Effector memory CD4-positive, alpha-beta T cell (primary cell): ENCODE results near the gene CCDC152.

Experiments used
- DNase-seq, 3 donors: peaks; one replicate each; pipeline ENCODE4 v3.0.0-alpha.2; 2020
- H3K27ac ChIP-seq: 2 replicates; pipeline ENCODE4 v1.7.0; 2013; ENCODE audit warnings: mild to moderate bottlenecking, low read length, moderate library complexity; ENCODE audit not compliant: insufficient read depth, poor library complexity, severe bottlenecking
- H3K27me3 ChIP-seq: replicated peaks from 2 replicates; pipeline ENCODE4 v1.7.0; 2013; ENCODE audit warnings: mild to moderate bottlenecking, low read length; ENCODE audit not compliant: insufficient read depth, control insufficient read depth, poor library complexity, severe bottlenecking
- H3K36me3 ChIP-seq: 2 replicates; pipeline ENCODE4 v1.7.0; 2013; ENCODE audit warnings: mild to moderate bottlenecking, low read length, moderate library complexity; ENCODE audit not compliant: control insufficient read depth, insufficient read depth
- H3K4me1 ChIP-seq: 2 replicates; pipeline ENCODE4 v1.7.0; 2013; ENCODE audit warnings: low read length, mild to moderate bottlenecking; ENCODE audit not compliant: control insufficient read depth, insufficient read depth, poor library complexity, severe bottlenecking
- H3K4me3 ChIP-seq: 2 replicates; pipeline ENCODE4 v1.7.0; 2013; ENCODE audit warnings: low read length, low read depth, mild to moderate bottlenecking; ENCODE audit not compliant: insufficient read depth, poor library complexity, severe bottlenecking
- H3K9me3 ChIP-seq: 2 replicates; pipeline ENCODE4 v1.7.0; 2013; ENCODE audit warnings: mild to moderate bottlenecking, low read length, moderate library complexity; ENCODE audit not compliant: control insufficient read depth

The CCDC152 gene

DNA sequence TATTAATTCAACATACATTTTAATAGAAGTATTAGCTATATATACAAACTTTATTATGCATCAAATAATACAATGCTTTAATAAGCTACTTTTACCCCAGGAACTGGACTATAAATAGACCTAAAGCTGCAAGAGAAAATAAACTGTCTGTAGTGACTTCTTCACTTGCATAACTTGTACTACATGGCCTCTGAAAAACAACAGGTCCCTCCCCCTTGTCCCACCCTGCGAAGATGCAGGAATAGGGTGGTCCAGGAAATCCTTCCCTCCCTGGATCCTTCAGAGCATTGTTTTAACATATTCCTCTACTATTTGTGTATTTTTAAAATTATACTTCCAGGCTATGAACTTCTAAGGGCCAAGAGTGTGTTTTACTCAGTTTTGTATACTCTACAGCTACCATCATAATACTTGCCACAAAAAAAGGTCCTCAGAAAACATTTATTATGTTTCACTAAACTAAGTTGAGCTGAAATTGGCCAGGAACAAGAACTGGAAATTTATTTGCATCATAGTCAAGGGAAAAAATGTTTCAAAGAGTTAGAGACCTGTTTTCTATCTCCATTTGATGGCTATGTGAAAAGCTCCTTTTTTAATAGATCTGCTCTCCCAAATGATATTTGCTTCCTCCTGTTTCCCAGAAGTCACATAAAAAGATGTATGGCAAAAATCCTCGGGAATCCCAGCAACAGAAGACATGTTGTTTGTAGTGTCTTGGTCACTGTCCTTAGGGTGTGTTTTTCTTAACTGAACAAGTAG is 70.3 kb downstream of the CCDC152 start:
- no peak for DNase-seq
- Histone ChIP-seq H3K9me3 (no peaks in the 10 kb centered on the region), H3K36me3 (no peaks in the 10 kb centered on the region), H3K4me3 (no peak overlapping the region), H3K27ac (no peak overlapping the region), H3K4me1 (no peaks in the 10 kb centered on the region), H3K27me3 (no peaks in the 10 kb centered on the region)

GRCh38 chr5:42828671-42829070 is 72.1 kb downstream of the CCDC152 start:
- no peak for DNase-seq
- no peaks in the 10 kb centered on the region for H3K4me1 ChIP-seq
- H3K36me3 ChIP-seq = no peaks in the 10 kb centered on the region
- H3K27ac ChIP-seq = no peak overlapping the region
- no peaks in the 10 kb centered on the region for H3K9me3 ChIP-seq
- H3K27me3 ChIP-seq = no peaks in the 10 kb centered on the region
- no peak overlapping the region for H3K4me3 ChIP-seq

- Histone ChIP-seq H3K27me3 (no peaks in the 10 kb centered on the region), H3K4me1 (no peaks in the 10 kb centered on the region), H3K36me3 (no peaks in the 10 kb centered on the region), H3K9me3 (no peaks in the 10 kb centered on the region), H3K27ac (no peak overlapping the region), H3K4me3 (no peak overlapping the region)
- DNase-seq = no peak
Measured at GRCh38 chr5:42830924-42831323, 74.3 kb downstream of the CCDC152 start.

DNA sequence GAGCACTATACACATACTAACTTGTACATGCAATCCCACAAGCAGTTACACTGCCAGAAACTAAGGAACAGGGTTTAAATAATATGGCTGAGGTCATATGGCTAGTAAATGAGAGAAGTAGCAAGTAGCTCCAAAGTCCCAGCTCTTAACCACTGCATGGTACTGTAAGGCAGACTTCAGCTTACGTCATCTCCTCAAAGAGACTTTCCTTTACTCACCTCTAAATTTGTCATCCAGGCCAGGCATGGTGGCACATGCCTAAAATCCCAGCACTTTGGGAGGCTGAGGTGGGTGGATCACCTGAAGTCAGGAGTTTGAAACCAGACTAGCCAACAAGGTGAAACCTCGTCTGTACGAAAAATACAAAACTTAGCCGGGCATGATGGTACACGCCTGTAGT is 75.4 kb downstream of the CCDC152 start:
- no peak for DNase-seq
- H3K4me3 ChIP-seq = no peak overlapping the region
- H3K27ac ChIP-seq = no peak overlapping the region
- no peaks in the 10 kb centered on the region for H3K36me3 ChIP-seq
- no peaks in the 10 kb centered on the region for H3K9me3 ChIP-seq
- no peaks in the 10 kb centered on the region for H3K4me1 ChIP-seq
- no peaks in the 10 kb centered on the region for H3K27me3 ChIP-seq

DNA sequence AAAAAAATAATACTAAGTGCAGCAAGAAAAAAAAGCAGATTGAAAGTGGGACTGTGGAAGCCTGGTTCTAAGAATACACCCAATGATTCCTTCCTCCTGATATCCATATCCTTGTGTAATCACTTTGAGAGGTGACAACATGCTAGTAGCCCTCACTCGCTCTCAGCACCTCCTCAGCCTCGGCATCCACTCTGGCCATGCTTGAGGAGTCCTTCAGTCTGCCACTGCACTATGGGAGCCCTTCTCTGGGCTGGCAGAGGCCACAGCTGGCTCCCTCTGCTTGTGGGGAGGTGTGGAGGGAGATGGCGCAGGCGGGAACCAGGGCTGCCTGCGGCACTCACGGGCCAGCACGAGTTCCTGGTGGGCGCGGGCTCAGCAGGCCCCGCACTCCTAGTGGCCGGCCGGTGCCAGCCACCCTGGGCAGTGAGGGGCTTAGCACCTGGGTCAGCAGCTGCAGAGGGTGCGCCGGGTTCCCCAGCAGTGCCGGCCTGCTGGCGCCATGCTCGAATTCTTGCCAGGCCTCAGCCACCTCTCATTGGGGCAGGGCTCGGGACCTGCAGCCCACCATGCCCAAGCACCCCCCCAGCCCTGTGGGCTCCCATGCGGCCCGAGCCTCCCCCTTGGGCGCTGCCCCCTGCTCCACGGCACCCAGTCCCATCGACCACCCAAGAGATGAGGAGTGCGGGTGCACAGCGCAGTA is 79.6 kb downstream of the CCDC152 start:
- H3K27me3 ChIP-seq = no peaks in the 10 kb centered on the region
- no peaks in the 10 kb centered on the region for H3K36me3 ChIP-seq
- H3K4me1 ChIP-seq = no peaks in the 10 kb centered on the region
- H3K4me3 ChIP-seq = no peak overlapping the region
- H3K9me3 ChIP-seq = no peaks in the 10 kb centered on the region
- DNase-seq = no peak
- no peak overlapping the region for H3K27ac ChIP-seq

DNA sequence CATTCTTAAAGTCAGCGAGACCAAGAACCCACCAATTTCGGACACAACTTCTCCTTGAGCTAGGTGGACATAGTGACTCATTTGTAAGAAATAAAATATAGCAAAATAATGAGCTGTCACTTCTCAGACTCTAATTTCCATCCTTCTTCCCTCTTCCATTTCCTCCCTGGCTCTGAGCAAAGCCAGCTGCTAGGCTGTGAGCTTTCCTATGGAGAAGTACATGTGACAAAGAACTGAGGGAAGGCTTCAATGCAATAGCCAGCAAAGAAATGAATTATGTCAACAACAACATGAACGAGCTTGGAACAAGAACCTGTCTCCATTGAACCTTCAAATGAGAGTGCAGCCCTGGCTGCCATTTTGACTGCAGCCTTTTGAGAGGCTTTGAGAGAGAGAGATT is 81.0 kb downstream of the CCDC152 start:
- no peak for DNase-seq
- no peaks in the 10 kb centered on the region for H3K27me3 ChIP-seq
- H3K27ac ChIP-seq = no peak overlapping the region
- H3K36me3 ChIP-seq = no peaks in the 10 kb centered on the region
- no peaks in the 10 kb centered on the region for H3K9me3 ChIP-seq
- no peaks in the 10 kb centered on the region for H3K4me1 ChIP-seq
- no peak overlapping the region for H3K4me3 ChIP-seq

DNA sequence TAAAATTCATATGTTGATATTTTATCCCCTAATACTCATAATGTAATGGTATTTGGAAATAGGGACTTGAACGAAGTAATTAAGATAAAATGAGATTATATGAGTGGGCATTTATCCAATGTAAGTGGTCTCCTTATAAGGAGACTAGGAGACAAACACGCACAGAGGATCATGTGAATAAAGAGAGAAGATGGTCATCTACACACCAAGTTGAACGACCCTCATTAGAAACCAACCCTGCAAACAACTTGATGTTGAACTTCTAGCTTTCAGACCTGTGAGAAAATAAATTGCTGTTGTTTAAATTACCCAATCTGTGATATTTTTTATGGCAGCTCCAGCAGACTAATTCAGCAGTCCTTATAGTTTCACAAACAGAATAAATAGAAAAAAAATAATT is 82.6 kb downstream of the CCDC152 start:
- Histone ChIP-seq H3K27ac (no peak overlapping the region), H3K36me3 (no peaks in the 10 kb centered on the region), H3K4me1 (no peaks in the 10 kb centered on the region), H3K27me3 (no peaks in the 10 kb centered on the region), H3K9me3 (no peaks in the 10 kb centered on the region), H3K4me3 (no peak overlapping the region)
- no peak for DNase-seq

GRCh38 chr5:42840269-42840668 is 83.7 kb downstream of the CCDC152 start:
- Histone ChIP-seq H3K27ac (no peak overlapping the region), H3K9me3 (no peaks in the 10 kb centered on the region), H3K4me1 (no peaks in the 10 kb centered on the region), H3K36me3 (no peaks in the 10 kb centered on the region), H3K27me3 (no peaks in the 10 kb centered on the region), H3K4me3 (no peak overlapping the region)
- no peak for DNase-seq

- no peaks in the 10 kb centered on the region for H3K4me1 ChIP-seq
- DNase-seq = no peak
- no peak overlapping the region for H3K27ac ChIP-seq
- H3K36me3 ChIP-seq = no peaks in the 10 kb centered on the region
- no peaks in the 10 kb centered on the region for H3K27me3 ChIP-seq
- H3K9me3 ChIP-seq = no peaks in the 10 kb centered on the region
- H3K4me3 ChIP-seq = no peak overlapping the region
Measured at GRCh38 chr5:42840842-42841567, 84.4 kb downstream of the CCDC152 start.
